Liver (tissue), 9 donors: Measurements from ENCODE around the gene ROR1. TPM values are rescaled to one million over a fixed set of nuclear protein-coding genes. Genes with fewer than 3 reads are reported as not detected.

Experiments
- DNase-seq: peaks from one replicate; pipeline ENCODE4 v3.0.0-alpha.2; 2017; ENCODE audit warnings: low spot score
- H3K27ac ChIP-seq, 2 donors: one replicate each; pipeline ENCODE4 v1.7.0; 2013; ENCODE audit warnings: inconsistent platforms in 2 of 2, low read length in 2 of 2, control low read depth in 1 of 2, low read depth in 1 of 2, mild to moderate bottlenecking in 1 of 2
- H3K27me3 ChIP-seq, 4 donors: one replicate each; pipeline versions ENCODE4 v1.6.1 to v1.7.0; 2013; ENCODE audit warnings: low read length in 3 of 4, inconsistent platforms in 1 of 4, mild to moderate bottlenecking in 1 of 4, moderate library complexity in 1 of 4; ENCODE audit not compliant: control insufficient read depth in 4 of 4, insufficient read depth in 4 of 4
- H3K36me3 ChIP-seq, 4 donors: one replicate each; pipeline versions ENCODE4 v1.6.1 to v1.7.0; 2013; ENCODE audit warnings: low read length in 3 of 4, mild to moderate bottlenecking in 3 of 4, low read depth in 1 of 4, moderate library complexity in 1 of 4; ENCODE audit not compliant: control insufficient read depth in 4 of 4, insufficient read depth in 3 of 4
- H3K4me1 ChIP-seq, 4 donors: one replicate each; pipeline versions ENCODE4 v1.6.1 to v1.7.0; 2013; ENCODE audit warnings: low read length in 3 of 4, mild to moderate bottlenecking in 3 of 4, moderate library complexity in 1 of 4; ENCODE audit not compliant: control insufficient read depth in 4 of 4, insufficient read depth in 4 of 4
- H3K4me3 ChIP-seq, 3 donors: one replicate each; pipeline versions ENCODE4 v1.6.1 to v1.7.0; 2013; ENCODE audit warnings: low read length in 3 of 3, control low read depth in 1 of 3, low read depth in 1 of 3, mild to moderate bottlenecking in 1 of 3
- H3K9ac ChIP-seq, 2 donors: one replicate each; pipeline ENCODE4 v1.7.0; 2013; ENCODE audit warnings: low read length in 2 of 2, mild to moderate bottlenecking in 2 of 2, moderate library complexity in 2 of 2, control low read depth in 1 of 2, low read depth in 1 of 2
- H3K9me3 ChIP-seq, 4 donors: one replicate each; pipeline versions ENCODE4 v1.6.1 to v1.7.0; 2013; ENCODE audit warnings: low read length in 3 of 4; ENCODE audit not compliant: control insufficient read depth in 4 of 4
- EGR1 ChIP-seq, 2 donors: IDR thresholded peaks; 2 replicates each; pipeline ENCODE4 v1.6.1; 2016 to 2018; ENCODE audit warnings: antibody characterized with exemption in 2 of 2, low read depth in 2 of 2
- FOXA1 ChIP-seq: IDR thresholded peaks from 2 replicates; pipeline ENCODE4 v1.6.1; 2016; ENCODE audit warnings: antibody characterized with exemption
- FOXA2 ChIP-seq: IDR thresholded peaks from 2 replicates; pipeline ENCODE4 v1.6.1; 2016; ENCODE audit warnings: antibody characterized with exemption
- GABPA ChIP-seq, 2 donors: IDR thresholded peaks in 1 of 2; conservative IDR thresholded peaks in 1 of 2; 2 replicates each; pipeline ENCODE4 v1.6.1; 2016; ENCODE audit warnings: antibody characterized with exemption in 2 of 2, mild to moderate bottlenecking in 1 of 2, moderate library complexity in 1 of 2
- HNF4A ChIP-seq, 2 donors: conservative IDR thresholded peaks; 2 replicates each; pipeline ENCODE4 v1.6.1; 2016; ENCODE audit warnings: antibody characterized with exemption in 2 of 2, mild to moderate bottlenecking in 2 of 2
- HNF4G ChIP-seq: IDR thresholded peaks from 2 replicates; pipeline ENCODE4 v1.6.1; 2016; ENCODE audit warnings: antibody characterized with exemption
- JUND ChIP-seq, 2 donors: IDR thresholded peaks; 2 replicates each; pipeline ENCODE4 v1.6.1; 2016; ENCODE audit warnings: antibody characterized with exemption in 2 of 2
- NR2F2 ChIP-seq: IDR thresholded peaks from 2 replicates; pipeline ENCODE4 v1.6.1; 2016; ENCODE audit warnings: antibody characterized with exemption
- RAD21 ChIP-seq, 2 donors: IDR thresholded peaks; 2 replicates each; pipeline ENCODE4 v1.6.1; 2016; ENCODE audit warnings: antibody characterized with exemption in 2 of 2, mild to moderate bottlenecking in 2 of 2
- RXRA ChIP-seq, 2 donors: IDR thresholded peaks; 2 replicates each; pipeline ENCODE4 v1.6.1; 2017 to 2018; ENCODE audit warnings: antibody characterized with exemption in 2 of 2, mild to moderate bottlenecking in 1 of 2
- SP1 ChIP-seq: IDR thresholded peaks from 2 replicates; pipeline ENCODE4 v1.6.1; 2018; ENCODE audit warnings: antibody characterized with exemption, mild to moderate bottlenecking
- TAF1 ChIP-seq: conservative IDR thresholded peaks from 2 replicates; pipeline ENCODE4 v1.6.1; 2016; ENCODE audit warnings: antibody characterized with exemption, mild to moderate bottlenecking
- YY1 ChIP-seq: IDR thresholded peaks from 2 replicates; pipeline ENCODE4 v1.6.1; 2016; ENCODE audit warnings: antibody characterized with exemption, mild to moderate bottlenecking
- WGBS: extraction: QIAGEN DNeasy Blood & Tissue Kit; methylation state at CpG from one replicate; pipeline ENCODE4 v1.1.7; 2013; 5-methylcytosine and 5-hydroxymethylcytosine counted together
- polyA plus RNA-seq, 2 donors: library from polyadenylated mRNA; stranded (reverse) in 1 of 2; unstranded in 1 of 2; fragments of 200-250 nt in 1 of 2; fragments of >200 nt in 1 of 2; fragmentation: Nextera tagmentation in 1 of 2; extraction: Ambion mirVana in 1 of 2; gene quantifications; one replicate each; pipeline versions ENCODE4 v1.2.1 to v1.2.3, GENCODE V29; 2013 to 2015
- total RNA-seq, 2 donors: library from RNA; depleted of rRNA; stranded (reverse); fragments of >200 nt; gene quantifications; one replicate each; pipeline ENCODE4 v1.2.3, GENCODE V29; 2014
- TF ChIP-seq, protein P1 (sequence below): IDR thresholded peaks from 2 replicates; pipeline ENCODE4 v1.6.1; 2016; ENCODE audit warnings: antibody characterized with exemption, mild to moderate bottlenecking
- TF ChIP-seq, protein P2 (sequence below): fragments of 150-350 bp; IDR thresholded peaks from 2 replicates; pipeline ENCODE4 v1.5.1; 2017; ENCODE audit warnings: improper control_type of control experiment, low read depth, low read length; ENCODE audit not compliant: missing input control
- TF ChIP-seq, protein P3 (sequence below): IDR thresholded peaks from 2 replicates; pipeline ENCODE4 v1.6.1; 2016; ENCODE audit warnings: antibody characterized with exemption
- TF ChIP-seq, protein P4 (sequence below): IDR thresholded peaks from 2 replicates; pipeline ENCODE4 v1.6.1; 2016; ENCODE audit warnings: antibody characterized with exemption
- TF ChIP-seq, protein P5 (sequence below): IDR thresholded peaks from 2 replicates; pipeline ENCODE4 v1.6.1; 2016; ENCODE audit warnings: antibody characterized with exemption
- donor health status: healthy.
- donor health status: healthy.
- donor health status: healthy.
- donor health status: healthy.
- donor health status: healthy.

Gene ROR1
- total and polyA plus RNA-seq, 4 donors: 0.15 to 0.98 (median 0.37) TPM

DNA sequence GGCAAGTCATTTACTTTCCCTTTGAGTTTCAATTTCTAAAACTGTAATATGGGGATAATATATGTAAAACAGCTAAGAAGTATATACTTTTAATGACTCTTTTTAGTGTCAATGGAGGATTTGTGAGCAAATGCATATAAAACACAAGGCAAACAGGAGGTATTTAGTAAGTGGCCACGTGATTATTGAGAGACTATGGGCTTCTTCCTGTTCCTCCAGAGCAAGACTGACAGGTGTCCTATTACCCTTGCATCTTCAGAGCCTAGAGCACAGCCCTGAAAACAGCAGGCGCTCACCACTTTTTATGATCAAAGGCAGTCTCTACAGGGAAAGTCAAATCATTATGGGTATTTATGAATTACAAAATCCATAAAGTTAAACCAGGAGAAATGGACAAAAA lies 941 bp upstream of the ROR1 start:
- Histone ChIP-seq H3K4me1 (peaks cover 0 to 22% (median 15%) of the 10 kb centered on the region in 4 donors), H3K27ac (no peak overlapping the region), H3K36me3 (no peaks in the 10 kb centered on the region), H3K9me3 (no peaks in the 10 kb centered on the region), H3K27me3 (peaks cover 0 to 5% (median 0%) of the 10 kb centered on the region in 4 donors), H3K4me3 (no peak overlapping the region), H3K9ac (no peak overlapping the region)
- TF ChIP-seq GABPA (IDR thresholded peaks at IDR 0.05 in 1 of 2, conservative IDR thresholded peaks at IDR 0.05 in 1 of 2): no peak
- TF ChIP-seq NR2F2: no peak
- TF ChIP-seq HNF4A (conservative IDR thresholded peaks at IDR 0.05): no peak
- TF ChIP-seq FOXA2: no peak
- TF ChIP-seq, protein P1, sequence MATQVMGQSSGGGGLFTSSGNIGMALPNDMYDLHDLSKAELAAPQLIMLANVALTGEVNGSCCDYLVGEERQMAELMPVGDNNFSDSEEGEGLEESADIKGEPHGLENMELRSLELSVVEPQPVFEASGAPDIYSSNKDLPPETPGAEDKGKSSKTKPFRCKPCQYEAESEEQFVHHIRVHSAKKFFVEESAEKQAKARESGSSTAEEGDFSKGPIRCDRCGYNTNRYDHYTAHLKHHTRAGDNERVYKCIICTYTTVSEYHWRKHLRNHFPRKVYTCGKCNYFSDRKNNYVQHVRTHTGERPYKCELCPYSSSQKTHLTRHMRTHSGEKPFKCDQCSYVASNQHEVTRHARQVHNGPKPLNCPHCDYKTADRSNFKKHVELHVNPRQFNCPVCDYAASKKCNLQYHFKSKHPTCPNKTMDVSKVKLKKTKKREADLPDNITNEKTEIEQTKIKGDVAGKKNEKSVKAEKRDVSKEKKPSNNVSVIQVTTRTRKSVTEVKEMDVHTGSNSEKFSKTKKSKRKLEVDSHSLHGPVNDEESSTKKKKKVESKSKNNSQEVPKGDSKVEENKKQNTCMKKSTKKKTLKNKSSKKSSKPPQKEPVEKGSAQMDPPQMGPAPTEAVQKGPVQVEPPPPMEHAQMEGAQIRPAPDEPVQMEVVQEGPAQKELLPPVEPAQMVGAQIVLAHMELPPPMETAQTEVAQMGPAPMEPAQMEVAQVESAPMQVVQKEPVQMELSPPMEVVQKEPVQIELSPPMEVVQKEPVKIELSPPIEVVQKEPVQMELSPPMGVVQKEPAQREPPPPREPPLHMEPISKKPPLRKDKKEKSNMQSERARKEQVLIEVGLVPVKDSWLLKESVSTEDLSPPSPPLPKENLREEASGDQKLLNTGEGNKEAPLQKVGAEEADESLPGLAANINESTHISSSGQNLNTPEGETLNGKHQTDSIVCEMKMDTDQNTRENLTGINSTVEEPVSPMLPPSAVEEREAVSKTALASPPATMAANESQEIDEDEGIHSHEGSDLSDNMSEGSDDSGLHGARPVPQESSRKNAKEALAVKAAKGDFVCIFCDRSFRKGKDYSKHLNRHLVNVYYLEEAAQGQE: no peak
- TF ChIP-seq EGR1 (IDR thresholded peaks at IDR 0.05; ENCODE audit: low read depth in 2 of 2): no peak
- TF ChIP-seq, protein P2, sequence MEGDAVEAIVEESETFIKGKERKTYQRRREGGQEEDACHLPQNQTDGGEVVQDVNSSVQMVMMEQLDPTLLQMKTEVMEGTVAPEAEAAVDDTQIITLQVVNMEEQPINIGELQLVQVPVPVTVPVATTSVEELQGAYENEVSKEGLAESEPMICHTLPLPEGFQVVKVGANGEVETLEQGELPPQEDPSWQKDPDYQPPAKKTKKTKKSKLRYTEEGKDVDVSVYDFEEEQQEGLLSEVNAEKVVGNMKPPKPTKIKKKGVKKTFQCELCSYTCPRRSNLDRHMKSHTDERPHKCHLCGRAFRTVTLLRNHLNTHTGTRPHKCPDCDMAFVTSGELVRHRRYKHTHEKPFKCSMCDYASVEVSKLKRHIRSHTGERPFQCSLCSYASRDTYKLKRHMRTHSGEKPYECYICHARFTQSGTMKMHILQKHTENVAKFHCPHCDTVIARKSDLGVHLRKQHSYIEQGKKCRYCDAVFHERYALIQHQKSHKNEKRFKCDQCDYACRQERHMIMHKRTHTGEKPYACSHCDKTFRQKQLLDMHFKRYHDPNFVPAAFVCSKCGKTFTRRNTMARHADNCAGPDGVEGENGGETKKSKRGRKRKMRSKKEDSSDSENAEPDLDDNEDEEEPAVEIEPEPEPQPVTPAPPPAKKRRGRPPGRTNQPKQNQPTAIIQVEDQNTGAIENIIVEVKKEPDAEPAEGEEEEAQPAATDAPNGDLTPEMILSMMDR: no peak
- TF ChIP-seq, protein P3, sequence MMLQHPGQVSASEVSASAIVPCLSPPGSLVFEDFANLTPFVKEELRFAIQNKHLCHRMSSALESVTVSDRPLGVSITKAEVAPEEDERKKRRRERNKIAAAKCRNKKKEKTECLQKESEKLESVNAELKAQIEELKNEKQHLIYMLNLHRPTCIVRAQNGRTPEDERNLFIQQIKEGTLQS: no peak
- no peak for TF ChIP-seq FOXA1
- TF ChIP-seq, protein P4, sequence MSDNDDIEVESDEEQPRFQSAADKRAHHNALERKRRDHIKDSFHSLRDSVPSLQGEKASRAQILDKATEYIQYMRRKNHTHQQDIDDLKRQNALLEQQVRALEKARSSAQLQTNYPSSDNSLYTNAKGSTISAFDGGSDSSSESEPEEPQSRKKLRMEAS: no peak
- TF ChIP-seq SP1: no peak
- TF ChIP-seq TAF1: no peak
- TF ChIP-seq RAD21 (IDR thresholded peaks at IDR 0.05): no peak
- no peak for TF ChIP-seq RXRA (IDR thresholded peaks at IDR 0.05)
- no peak for TF ChIP-seq YY1
- no peak for TF ChIP-seq HNF4G
- TF ChIP-seq JUND (IDR thresholded peaks at IDR 0.05): no peak
- TF ChIP-seq, protein P5, sequence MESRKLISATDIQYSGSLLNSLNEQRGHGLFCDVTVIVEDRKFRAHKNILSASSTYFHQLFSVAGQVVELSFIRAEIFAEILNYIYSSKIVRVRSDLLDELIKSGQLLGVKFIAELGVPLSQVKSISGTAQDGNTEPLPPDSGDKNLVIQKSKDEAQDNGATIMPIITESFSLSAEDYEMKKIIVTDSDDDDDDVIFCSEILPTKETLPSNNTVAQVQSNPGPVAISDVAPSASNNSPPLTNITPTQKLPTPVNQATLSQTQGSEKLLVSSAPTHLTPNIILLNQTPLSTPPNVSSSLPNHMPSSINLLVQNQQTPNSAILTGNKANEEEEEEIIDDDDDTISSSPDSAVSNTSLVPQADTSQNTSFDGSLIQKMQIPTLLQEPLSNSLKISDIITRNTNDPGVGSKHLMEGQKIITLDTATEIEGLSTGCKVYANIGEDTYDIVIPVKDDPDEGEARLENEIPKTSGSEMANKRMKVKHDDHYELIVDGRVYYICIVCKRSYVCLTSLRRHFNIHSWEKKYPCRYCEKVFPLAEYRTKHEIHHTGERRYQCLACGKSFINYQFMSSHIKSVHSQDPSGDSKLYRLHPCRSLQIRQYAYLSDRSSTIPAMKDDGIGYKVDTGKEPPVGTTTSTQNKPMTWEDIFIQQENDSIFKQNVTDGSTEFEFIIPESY: no peak
- no peak for DNase-seq
- WGBS: 72% methylated on average over 2 of the region's 2 CpGs
